Kidney (tissue), 22 donors: ENCODE results near the gene NEURL2. TPM values are rescaled to one million over a fixed set of nuclear protein-coding genes. Genes with fewer than 3 reads are reported as not detected.

ENCODE experiments used
- DNase-seq, 5 donors: peaks; one replicate each; pipeline ENCODE4 v3.0.0-alpha.2; 2013 to 2020
- FAIRE-seq: peaks from 2 replicates; lab custom pipeline; 2012; peaks lifted over from hg19 to GRCh38; lab: Jason Lieb, UNC
- H3K27ac ChIP-seq, 2 donors: one replicate each; pipeline ENCODE4 v1.7.0; 2013; ENCODE audit warnings: low read depth in 2 of 2, low read length in 2 of 2, inconsistent platforms in 1 of 2
- H3K27me3 ChIP-seq: one replicate; pipeline ENCODE4 v1.7.1; 2013; ENCODE audit warnings: low read length, inconsistent platforms; ENCODE audit not compliant: control insufficient read depth, insufficient read depth
- H3K36me3 ChIP-seq, 3 donors: one replicate each; pipeline versions ENCODE4 v1.7.0 to v1.7.1; 2013; ENCODE audit warnings: low read length in 3 of 3, control low read depth in 1 of 3, inconsistent platforms in 1 of 3; ENCODE audit not compliant: insufficient read depth in 3 of 3, control insufficient read depth in 2 of 3
- H3K4me1 ChIP-seq, 3 donors: one replicate each; pipeline versions ENCODE4 v1.7.0 to v1.7.1; 2013; ENCODE audit warnings: low read length in 3 of 3, inconsistent platforms in 1 of 3, low read depth in 1 of 3; ENCODE audit not compliant: control insufficient read depth in 2 of 3, insufficient read depth in 2 of 3
- H3K4me3 ChIP-seq, 3 donors: one replicate each; pipeline versions ENCODE4 v1.7.0 to v1.8.1; 2013; ENCODE audit warnings: low read length in 3 of 3, control low read depth in 1 of 3, inconsistent platforms in 1 of 3
- H3K9ac ChIP-seq, 3 donors: one replicate each; pipeline versions ENCODE4 v1.7.0 to v1.7.1; 2013; ENCODE audit warnings: low read length in 3 of 3, control low read depth in 1 of 3, inconsistent platforms in 1 of 3
- H3K9me3 ChIP-seq, 3 donors: one replicate each; pipeline versions ENCODE4 v1.7.0 to v1.7.1; 2013; ENCODE audit warnings: low read length in 3 of 3, control low read depth in 1 of 3, inconsistent platforms in 1 of 3; ENCODE audit not compliant: control insufficient read depth in 2 of 3, insufficient read depth in 1 of 3
- intact Hi-C: fragments of 100-400 bp; cut with DNase I; formaldehyde crosslinking; loops from one replicate; pipeline ENCODE4 v1.11.1; 2022
- long read RNA-seq, 10 donors: library from polyadenylated mRNA in 1 of 10; unstranded in 1 of 10; transcript quantifications; one replicate each; pipeline ENCODE4 v2.0.0 and lab custom pipeline, GENCODE V29; 2021 to 2026
- polyA plus RNA-seq: library from polyadenylated mRNA; stranded (reverse); fragments of 350-450 nt; fragmentation: Illumina TruSeq; extraction: RNeasy Lipid Tissue Mini Kit (QIAGEN cat#74804); gene quantifications from one replicate; pipeline ENCODE4 v1.2.3, GENCODE V29; 2014; ENCODE audit warnings: low read depth, low replicate concordance; ENCODE audit not compliant: insufficient read depth
- total RNA-seq: library from RNA; stranded (reverse); fragmentation: NEBNext Ultra II Directional; extraction: Animal tissue kit (Norgen Biotek cat#: 25700); gene quantifications from one replicate; pipeline ENCODE4 v1.2.1, GENCODE V29; 2021
- TF ChIP-seq, protein P1 (sequence below): IDR thresholded peaks from 3 replicates; pipeline ENCODE4 v1.5.1; 2012; ENCODE audit warnings: mild to moderate bottlenecking, moderate library complexity, borderline replicate concordance; ENCODE audit not compliant: insufficient read depth; ENCODE audit errors: extremely low read depth
- donor health status: control.
- donor health status: control.
- donor health status: control.
- donor health status: control.
- donor health status: control.
- donor health status: DM: yes; HTN: yes; CAD: no.
- donor health status: Normal renal cell carcinoma (clear cell type).

Gene NEURL2, protein sequence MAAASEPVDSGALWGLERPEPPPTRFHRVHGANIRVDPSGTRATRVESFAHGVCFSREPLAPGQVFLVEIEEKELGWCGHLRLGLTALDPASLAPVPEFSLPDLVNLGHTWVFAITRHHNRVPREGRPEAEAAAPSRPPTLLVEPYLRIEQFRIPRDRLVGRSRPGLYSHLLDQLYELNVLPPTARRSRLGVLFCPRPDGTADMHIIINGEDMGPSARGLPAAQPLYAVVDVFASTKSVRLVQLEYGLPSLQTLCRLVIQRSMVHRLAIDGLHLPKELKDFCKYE
- total RNA-seq, result 27.5 TPM
- 37.3 TPM for polyA plus RNA-seq
- long read RNA-seq, donor 1, partial matches to known transcripts, result 0 of 2 reads
- long read RNA-seq, donor 1, other reads (novel, unspliced or antisense), result 0 of 2 reads
- long read RNA-seq, donor 2, partial matches to known transcripts, result 59 of 77 reads
- long read RNA-seq, donor 2, other reads (novel, unspliced or antisense), result 16 of 77 reads
- long read RNA-seq, donor 3, partial matches to known transcripts, result 107 of 141 reads
- long read RNA-seq, donor 3, other reads (novel, unspliced or antisense), result 30 of 141 reads
- long read RNA-seq, donor 4, partial matches to known transcripts, result 62 of 88 reads
- long read RNA-seq, donor 4, other reads (novel, unspliced or antisense), result 23 of 88 reads
- long read RNA-seq, donor 5, result 0 reads
- long read RNA-seq, donor 6, partial matches to known transcripts, result 0 of 4 reads
- long read RNA-seq, donor 6, other reads (novel, unspliced or antisense), result 0 of 4 reads
- long read RNA-seq, donor 7, transcript NEURL2-201 (2 exons, 1,278 nt), result major isoform, 6 of 13 reads
- long read RNA-seq, donor 7, partial matches to known transcripts, result 1 of 13 reads
- long read RNA-seq, donor 7, other reads (novel, unspliced or antisense), result 4 of 13 reads
- long read RNA-seq, donor 8, partial matches to known transcripts, result 0 of 1 reads
- long read RNA-seq, donor 8, other reads (novel, unspliced or antisense), result 0 of 1 reads
- long read RNA-seq, donor 9, partial matches to known transcripts, result 0 of 2 reads
- long read RNA-seq, donor 9, other reads (novel, unspliced or antisense), result 0 of 2 reads
- long read RNA-seq, donor 10, partial matches to known transcripts, result 0 of 2 reads
- long read RNA-seq, donor 10, other reads (novel, unspliced or antisense), result 0 of 2 reads

DNA sequence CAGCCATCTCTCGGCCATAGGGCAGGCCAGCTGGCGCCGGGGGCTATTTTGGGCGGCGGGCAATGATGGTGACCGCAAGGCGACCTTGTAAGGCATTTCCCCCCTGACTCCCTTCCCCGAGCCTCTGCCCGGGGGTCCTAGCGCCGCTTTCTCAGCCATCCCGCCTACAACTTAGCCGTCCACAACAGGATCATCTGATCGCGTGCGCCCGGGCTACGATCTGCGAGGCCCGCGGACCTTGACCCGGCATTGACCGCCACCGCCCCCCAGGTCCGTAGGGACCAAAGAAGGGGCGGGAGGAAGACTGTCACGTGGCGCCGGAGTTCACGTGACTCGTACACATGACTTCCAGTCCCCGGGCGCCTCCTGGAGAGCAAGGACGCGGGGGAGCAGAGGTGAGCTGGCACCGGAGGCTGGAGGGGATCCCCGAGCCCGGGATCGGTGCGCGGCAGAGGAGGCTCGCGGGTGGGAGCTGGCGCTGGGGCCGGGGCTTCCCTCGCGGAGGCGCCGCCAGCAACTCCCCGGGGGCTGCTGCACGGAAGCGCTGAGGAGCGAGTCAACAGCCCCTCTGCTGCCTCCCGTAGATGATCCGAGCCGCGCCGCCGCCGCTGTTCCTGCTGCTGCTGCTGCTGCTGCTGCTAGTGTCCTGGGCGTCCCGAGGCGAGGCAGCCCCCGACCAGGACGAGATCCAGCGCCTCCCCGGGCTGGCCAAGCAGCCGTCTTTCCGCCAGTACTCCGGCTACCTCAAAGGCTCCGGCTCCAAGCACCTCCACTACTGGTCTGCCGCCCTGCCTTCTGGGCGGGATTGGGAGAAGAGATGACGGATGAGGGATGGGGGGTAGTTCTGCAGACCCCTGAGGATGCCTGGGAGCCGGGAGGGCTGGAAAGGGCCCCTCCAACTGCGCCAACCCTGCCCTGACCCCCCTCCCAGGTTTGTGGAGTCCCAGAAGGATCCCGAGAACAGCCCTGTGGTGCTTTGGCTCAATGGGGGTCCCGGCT, at the start of gene NEURL2, which contains the start of gene CTSA:
Gene NEURL2 (minus strand): TSS at position 224 of the 999 bp plus-strand sequence. CDS start 217 bp downstream, at position 7.
Gene CTSA (plus strand): TSS at position 351 of the 999 bp plus-strand sequence. CDS start 234 bp downstream, at position 585.
- peak; percentile 93 to 98 (median 95) for DNase-seq
- Histone ChIP-seq H3K27ac (peak within 1 kb of the TSS; percentile 82 to 89), H3K4me3 (peak within 1 kb of the TSS; percentile 61 to 72 (median 72)), H3K36me3 (peaks cover 0 to 23% (median 14%) of the 10 kb centered on the region in 3 donors), H3K27me3 (no peaks in the 10 kb centered on the region), H3K9ac (peak within 1 kb of the TSS; percentile 39 to 78 (median 61)), H3K9me3 (no peaks in the 10 kb centered on the region), H3K4me1 (peaks cover 0 to 30% (median 0%) of the 10 kb centered on the region in 3 donors)
- intact Hi-C loops, result no loop called here
- TF ChIP-seq, protein P1, sequence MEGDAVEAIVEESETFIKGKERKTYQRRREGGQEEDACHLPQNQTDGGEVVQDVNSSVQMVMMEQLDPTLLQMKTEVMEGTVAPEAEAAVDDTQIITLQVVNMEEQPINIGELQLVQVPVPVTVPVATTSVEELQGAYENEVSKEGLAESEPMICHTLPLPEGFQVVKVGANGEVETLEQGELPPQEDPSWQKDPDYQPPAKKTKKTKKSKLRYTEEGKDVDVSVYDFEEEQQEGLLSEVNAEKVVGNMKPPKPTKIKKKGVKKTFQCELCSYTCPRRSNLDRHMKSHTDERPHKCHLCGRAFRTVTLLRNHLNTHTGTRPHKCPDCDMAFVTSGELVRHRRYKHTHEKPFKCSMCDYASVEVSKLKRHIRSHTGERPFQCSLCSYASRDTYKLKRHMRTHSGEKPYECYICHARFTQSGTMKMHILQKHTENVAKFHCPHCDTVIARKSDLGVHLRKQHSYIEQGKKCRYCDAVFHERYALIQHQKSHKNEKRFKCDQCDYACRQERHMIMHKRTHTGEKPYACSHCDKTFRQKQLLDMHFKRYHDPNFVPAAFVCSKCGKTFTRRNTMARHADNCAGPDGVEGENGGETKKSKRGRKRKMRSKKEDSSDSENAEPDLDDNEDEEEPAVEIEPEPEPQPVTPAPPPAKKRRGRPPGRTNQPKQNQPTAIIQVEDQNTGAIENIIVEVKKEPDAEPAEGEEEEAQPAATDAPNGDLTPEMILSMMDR, result no peak
- FAIRE-seq, result no peak

DNA sequence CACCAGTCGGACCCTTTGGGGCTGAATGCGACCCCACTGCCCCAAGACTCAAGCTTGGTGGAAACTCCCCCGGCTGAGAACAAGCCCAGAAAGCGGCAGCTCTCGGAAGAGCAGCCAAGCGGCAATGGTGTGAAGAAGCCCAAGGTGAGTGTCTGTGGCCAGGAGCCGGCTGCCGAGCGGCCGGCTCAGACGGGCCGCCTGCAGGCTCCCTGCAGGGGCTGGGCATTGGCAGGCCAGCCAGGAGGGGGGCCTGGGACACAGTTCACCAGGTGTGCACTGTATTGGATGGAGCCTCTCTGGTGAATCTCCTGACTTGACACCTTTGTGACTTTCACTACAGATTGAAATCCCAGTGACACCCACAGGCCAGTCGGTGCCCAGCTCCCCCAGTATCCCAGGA, 49.5 kb upstream of the NEURL2 start:
- TF ChIP-seq, protein P1, result no peak
- no peak for FAIRE-seq
- Histone ChIP-seq H3K4me1 (peaks cover 0 to 3% (median 0%) of the 10 kb centered on the region in 3 donors), H3K36me3 (peaks cover 23 to 66% (median 54%) of the 10 kb centered on the region in 3 donors), H3K27me3 (no peaks in the 10 kb centered on the region), H3K9ac (no peak overlapping the region), H3K27ac (no peak overlapping the region), H3K9me3 (no peaks in the 10 kb centered on the region), H3K4me3 (no peak overlapping the region)
- no peak for DNase-seq
- intact Hi-C loops, result loop anchor here (10.0 kb wide), 1 partner anchor 136 kb away; no protein-coding TSS in a partner anchor
